Measurements from ENCODE around the gene NUBP2.

The NUBP2 gene

GRCh38 chr16:1758923-1759322 lies 23.8 kb upstream of the NUBP2 start:
- ATAC-seq, result no peak
- TF ChIP-seq ISL1 (CRISPR knock-in tag; IDR thresholded peaks at IDR 0.05), result no peak
- no peak for TF ChIP-seq POU6F1 (CRISPR knock-in tag; IDR thresholded peaks at IDR 0.05; ENCODE audit: borderline replicate concordance, low read depth)
- no peak for TF ChIP-seq GLIS3 (CRISPR knock-in tag; IDR thresholded peaks at IDR 0.05)
- no peak for TF ChIP-seq ZFP3 (CRISPR knock-in tag; IDR thresholded peaks at IDR 0.05)
- TF ChIP-seq ZNF565 (CRISPR knock-in tag; conservative IDR thresholded peaks at IDR 0.05; ENCODE audit: low read depth), result no peak
- no peak for TF ChIP-seq ZC3H10 (CRISPR knock-in tag; IDR thresholded peaks at IDR 0.05)
- TF ChIP-seq CSRNP3 (CRISPR knock-in tag; IDR thresholded peaks at IDR 0.05), result no peak
- no peak for TF ChIP-seq ZNF8 (CRISPR knock-in tag; IDR thresholded peaks at IDR 0.05)
- no peak for TF ChIP-seq ZNF70 (CRISPR knock-in tag; IDR thresholded peaks at IDR 0.05)
- no peak for TF ChIP-seq PPARA (CRISPR knock-in tag; IDR thresholded peaks at IDR 0.05; ENCODE audit: borderline replicate concordance)
- TF ChIP-seq ARNTL (CRISPR knock-in tag; IDR thresholded peaks at IDR 0.05; ENCODE audit: borderline replicate concordance, low read depth), result no peak
- TF ChIP-seq CREB5 (CRISPR knock-in tag; IDR thresholded peaks at IDR 0.05; ENCODE audit: low read depth), result no peak
- TF ChIP-seq RARB (CRISPR knock-in tag; IDR thresholded peaks at IDR 0.05), result no peak
- no peak for TF ChIP-seq TOX (CRISPR knock-in tag; IDR thresholded peaks at IDR 0.05; ENCODE audit: borderline replicate concordance)

- TF ChIP-seq ESRRG (CRISPR knock-in tag; IDR thresholded peaks at IDR 0.05) (no peak), TOX (CRISPR knock-in tag; IDR thresholded peaks at IDR 0.05; ENCODE audit: borderline replicate concordance) (no peak), CSDC2 (CRISPR knock-in tag; IDR thresholded peaks at IDR 0.05) (no peak), ISL1 (CRISPR knock-in tag; IDR thresholded peaks at IDR 0.05) (no peak), SNAI2 (CRISPR knock-in tag; IDR thresholded peaks at IDR 0.05) (no peak), POU6F1 (CRISPR knock-in tag; IDR thresholded peaks at IDR 0.05; ENCODE audit: borderline replicate concordance, low read depth) (no peak), CREB5 (CRISPR knock-in tag; IDR thresholded peaks at IDR 0.05; ENCODE audit: low read depth) (no peak), ZNF8 (CRISPR knock-in tag; IDR thresholded peaks at IDR 0.05) (no peak), ZC3H10 (CRISPR knock-in tag; IDR thresholded peaks at IDR 0.05) (no peak), GLIS3 (CRISPR knock-in tag; IDR thresholded peaks at IDR 0.05) (no peak)
- no peak for ATAC-seq
Observed at GRCh38 chr16:1759511-1759910, 23.2 kb upstream of the NUBP2 start.

GRCh38 chr16:1760911-1761310 lies 21.8 kb upstream of the NUBP2 start:
- ATAC-seq, result no peak
- TF ChIP-seq ZFP3 (CRISPR knock-in tag; IDR thresholded peaks at IDR 0.05) (no peak), ESRRG (CRISPR knock-in tag; IDR thresholded peaks at IDR 0.05) (no peak), PPARA (CRISPR knock-in tag; IDR thresholded peaks at IDR 0.05; ENCODE audit: borderline replicate concordance) (no peak), SNAI2 (CRISPR knock-in tag; IDR thresholded peaks at IDR 0.05) (no peak), ZNF70 (CRISPR knock-in tag; IDR thresholded peaks at IDR 0.05) (no peak), TCF4 (CRISPR knock-in tag; IDR thresholded peaks at IDR 0.05; ENCODE audit: borderline replicate concordance) (no peak), TOX (CRISPR knock-in tag; IDR thresholded peaks at IDR 0.05; ENCODE audit: borderline replicate concordance) (no peak), GLIS3 (CRISPR knock-in tag; IDR thresholded peaks at IDR 0.05) (no peak), CREB5 (CRISPR knock-in tag; IDR thresholded peaks at IDR 0.05; ENCODE audit: low read depth) (no peak), BACH2 (CRISPR knock-in tag; IDR thresholded peaks at IDR 0.05; ENCODE audit: borderline replicate concordance) (no peak), OSR1 (CRISPR knock-in tag; IDR thresholded peaks at IDR 0.05) (no peak), ZFP30 (CRISPR knock-in tag; IDR thresholded peaks at IDR 0.05) (no peak), PATZ1 (CRISPR knock-in tag; IDR thresholded peaks at IDR 0.05; ENCODE audit: borderline replicate concordance) (no peak), ARNTL (CRISPR knock-in tag; IDR thresholded peaks at IDR 0.05; ENCODE audit: borderline replicate concordance, low read depth) (no peak), ZNF8 (CRISPR knock-in tag; IDR thresholded peaks at IDR 0.05) (no peak), ZC3H10 (CRISPR knock-in tag; IDR thresholded peaks at IDR 0.05) (no peak), RARB (CRISPR knock-in tag; IDR thresholded peaks at IDR 0.05) (no peak)
